Measurements from ENCODE around the gene PTPRR. TPM values are rescaled to one million over a fixed set of nuclear protein-coding genes. Genes with fewer than 3 reads are reported as not detected.
A peak's percentile ranks its signal among the peaks of the same experiment; 100 is the strongest.

Gene PTPRR
- total and polyA plus RNA-seq, 10 of the 15 experiments (the other 5 are each of a cell fraction or from before 2014, with no cell fraction given) = 0.14 to 3.1 (median 0.42) TPM

- 26% methylated on average over 7 of the region's 7 CpGs for WGBS (ENCODE audit: insufficient coverage, insufficient replicate concordance, low lambda C conversion rate, missing lambda C conversion rate)
- intact Hi-C loops (cut with micrococcal nuclease; ENCODE audit: unreplicated experiment) = no loop called here
- ChIA-PET POLR2A (no interaction called here), SMC1A (ENCODE audit: uncharacterized antibody, unreplicated experiment) (interaction anchor here (1.3 kb wide), 1 partner anchor 21 kb away, joined by 4 read pairs; no protein-coding TSS in a partner anchor), CTCF (no interaction called here), RAD21 (ENCODE audit: unreplicated experiment) (no interaction called here)
- Histone ChIP-seq H3K36me3 (ENCODE audit: control insufficient read depth in 2 of 2, insufficient read depth in 2 of 2, low read length in 1 of 2) (no peaks in the 10 kb centered on the region), H3K9me3 (replicated peaks; ENCODE audit: control insufficient read depth, insufficient read depth, low read length) (no peaks in the 10 kb centered on the region), H3K4me1 (ENCODE audit: control insufficient read depth, insufficient read depth, low read length) (no peaks in the 10 kb centered on the region), H3K9ac (ENCODE audit: control insufficient read depth, insufficient read depth, low read length) (no peak overlapping the region), H3K27me3 (replicated peaks in 1 of 2; ENCODE audit: control insufficient read depth in 2 of 2, insufficient read depth in 2 of 2, low read length in 1 of 2) (no peaks in the 10 kb centered on the region), H3K4me2 (ENCODE audit: control insufficient read depth, insufficient read depth) (no peak overlapping the region), H3K79me2 (ENCODE audit: control insufficient read depth, insufficient read depth, low read length) (no peaks in the 10 kb centered on the region), H3K4me3 (no peak overlapping the region), H4K20me1 (ENCODE audit: control insufficient read depth, insufficient read depth) (no peaks in the 10 kb centered on the region), H2AFZ (ENCODE audit: control insufficient read depth, low read depth, low read length) (no peak overlapping the region), H3K27ac (ENCODE audit: control insufficient read depth, insufficient read depth) (no peak overlapping the region)
- in situ Hi-C loops (cut with MboI) = no loop called here
- BruUV-seq (replicated peaks) = no TSS peak
- FAIRE-seq (peak; percentile 23), DNase-seq (ENCODE audit: low read depth, low spot score) (no peak), ATAC-seq (no peak)
- TF ChIP-seq, protein P1, sequence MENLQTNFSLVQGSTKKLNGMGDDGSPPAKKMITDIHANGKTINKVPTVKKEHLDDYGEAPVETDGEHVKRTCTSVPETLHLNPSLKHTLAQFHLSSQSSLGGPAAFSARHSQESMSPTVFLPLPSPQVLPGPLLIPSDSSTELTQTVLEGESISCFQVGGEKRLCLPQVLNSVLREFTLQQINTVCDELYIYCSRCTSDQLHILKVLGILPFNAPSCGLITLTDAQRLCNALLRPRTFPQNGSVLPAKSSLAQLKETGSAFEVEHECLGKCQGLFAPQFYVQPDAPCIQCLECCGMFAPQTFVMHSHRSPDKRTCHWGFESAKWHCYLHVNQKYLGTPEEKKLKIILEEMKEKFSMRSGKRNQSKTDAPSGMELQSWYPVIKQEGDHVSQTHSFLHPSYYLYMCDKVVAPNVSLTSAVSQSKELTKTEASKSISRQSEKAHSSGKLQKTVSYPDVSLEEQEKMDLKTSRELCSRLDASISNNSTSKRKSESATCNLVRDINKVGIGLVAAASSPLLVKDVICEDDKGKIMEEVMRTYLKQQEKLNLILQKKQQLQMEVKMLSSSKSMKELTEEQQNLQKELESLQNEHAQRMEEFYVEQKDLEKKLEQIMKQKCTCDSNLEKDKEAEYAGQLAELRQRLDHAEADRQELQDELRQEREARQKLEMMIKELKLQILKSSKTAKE (IDR thresholded peaks at IDR 0.05; ENCODE audit: low read depth, poor library complexity, severe bottlenecking) = no peak
- TF ChIP-seq POLR2AphosphoS5 (IDR thresholded peaks at IDR 0.05; ENCODE audit: low read length) (no peak), HCFC1 (IDR thresholded peaks at IDR 0.05; ENCODE audit: low read length) (no peak), ZSCAN29 (IDR thresholded peaks at IDR 0.05) (no peak), RFX5 (IDR thresholded peaks at IDR 0.05; ENCODE audit: low read depth, low read length) (no peak), HDAC2 (IDR thresholded peaks at IDR 0.05) (no peak)
Observed at GRCh38 chr12:70823182-70823976, 97.2 kb downstream of the PTPRR start.
